Measurements from ENCODE around the gene MYO10.

The MYO10 gene

DNA sequence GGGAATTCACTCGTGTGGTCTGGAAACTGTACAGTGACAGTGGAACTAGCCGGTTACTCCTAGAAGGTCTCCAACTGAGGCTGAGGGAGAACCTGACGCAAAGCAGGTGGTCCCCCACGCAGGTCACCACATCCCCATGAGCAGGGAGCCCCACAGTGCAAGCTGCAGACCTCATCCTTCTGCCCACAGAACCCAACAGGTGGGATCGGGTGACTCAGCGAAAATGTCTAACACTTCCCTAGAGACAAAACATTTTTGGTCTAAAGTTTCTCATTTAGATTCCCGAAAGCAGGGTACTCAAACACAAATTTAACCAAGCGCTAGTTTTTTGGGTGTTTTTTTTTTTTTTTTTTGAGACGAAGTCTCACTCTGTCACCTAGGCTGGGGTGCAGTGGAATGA lies 256.9 kb downstream of the MYO10 start:
- DNase-seq = no peak
- H3K9me3 ChIP-seq (ENCODE audit: insufficient read depth, low read length, severe bottlenecking) = no peaks in the 10 kb centered on the region
- H3K79me2 ChIP-seq (ENCODE audit: insufficient read depth, low read length) = no peaks in the 10 kb centered on the region
- H3K36me3 ChIP-seq (ENCODE audit: insufficient read depth, low read length) = no peaks in the 10 kb centered on the region
- no peak for TF ChIP-seq EZH2 (IDR thresholded peaks at IDR 0.05; ENCODE audit: borderline replicate concordance, low read depth, low read length, severe bottlenecking)
- TF ChIP-seq, protein P1, sequence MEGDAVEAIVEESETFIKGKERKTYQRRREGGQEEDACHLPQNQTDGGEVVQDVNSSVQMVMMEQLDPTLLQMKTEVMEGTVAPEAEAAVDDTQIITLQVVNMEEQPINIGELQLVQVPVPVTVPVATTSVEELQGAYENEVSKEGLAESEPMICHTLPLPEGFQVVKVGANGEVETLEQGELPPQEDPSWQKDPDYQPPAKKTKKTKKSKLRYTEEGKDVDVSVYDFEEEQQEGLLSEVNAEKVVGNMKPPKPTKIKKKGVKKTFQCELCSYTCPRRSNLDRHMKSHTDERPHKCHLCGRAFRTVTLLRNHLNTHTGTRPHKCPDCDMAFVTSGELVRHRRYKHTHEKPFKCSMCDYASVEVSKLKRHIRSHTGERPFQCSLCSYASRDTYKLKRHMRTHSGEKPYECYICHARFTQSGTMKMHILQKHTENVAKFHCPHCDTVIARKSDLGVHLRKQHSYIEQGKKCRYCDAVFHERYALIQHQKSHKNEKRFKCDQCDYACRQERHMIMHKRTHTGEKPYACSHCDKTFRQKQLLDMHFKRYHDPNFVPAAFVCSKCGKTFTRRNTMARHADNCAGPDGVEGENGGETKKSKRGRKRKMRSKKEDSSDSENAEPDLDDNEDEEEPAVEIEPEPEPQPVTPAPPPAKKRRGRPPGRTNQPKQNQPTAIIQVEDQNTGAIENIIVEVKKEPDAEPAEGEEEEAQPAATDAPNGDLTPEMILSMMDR (IDR thresholded peaks at IDR 0.05; ENCODE audit: borderline replicate concordance, extremely low read depth, low read length, poor library complexity, severe bottlenecking) = no peak
- no peak overlapping the region for H3K4me2 ChIP-seq (ENCODE audit: insufficient read depth, low read length)
- H3K27ac ChIP-seq (ENCODE audit: low read length) = no peak overlapping the region
- no peaks in the 10 kb centered on the region for H3K27me3 ChIP-seq (ENCODE audit: insufficient read depth, low read length, poor library complexity)
- no peak overlapping the region for H3K9ac ChIP-seq (ENCODE audit: low read depth, low read length)
- ATAC-seq (ENCODE audit: insufficient read depth, low read depth) = no peak
- H3K4me1 ChIP-seq (ENCODE audit: insufficient read depth, low read length) = no peaks in the 10 kb centered on the region
- H3K4me3 ChIP-seq (ENCODE audit: low read depth in 1 of 2, low read length in 2 of 2) = no peak overlapping the region
- H2AFZ ChIP-seq (ENCODE audit: low read depth, low read length) = no peak overlapping the region
- no peaks in the 10 kb centered on the region for H4K20me1 ChIP-seq (ENCODE audit: insufficient read depth, low read length)

DNA sequence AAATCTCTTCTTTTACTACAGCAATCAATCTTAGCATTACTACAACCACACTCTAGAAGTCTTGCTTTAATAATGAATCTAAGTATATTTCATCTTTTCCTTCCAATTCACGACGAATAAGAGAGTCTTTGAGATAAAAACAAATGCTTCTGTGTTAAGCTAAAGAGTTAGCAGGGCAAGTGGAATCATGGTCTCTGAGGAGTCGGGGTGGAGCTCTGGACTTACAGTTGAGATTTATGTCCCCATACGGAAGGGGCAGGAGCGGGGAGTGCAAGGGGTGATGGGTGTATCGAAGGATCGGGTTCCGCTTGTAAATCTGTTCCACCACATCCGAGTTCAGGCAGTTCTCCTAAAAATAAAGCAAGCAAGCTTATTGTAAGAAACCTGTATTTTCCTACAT lies 260.3 kb downstream of the MYO10 start:
- DNase-seq = no peak
- Histone ChIP-seq H3K4me3 (ENCODE audit: low read depth in 1 of 2, low read length in 2 of 2) (no peak overlapping the region), H4K20me1 (ENCODE audit: insufficient read depth, low read length) (no peaks in the 10 kb centered on the region), H3K27me3 (ENCODE audit: insufficient read depth, low read length, poor library complexity) (no peaks in the 10 kb centered on the region), H2AFZ (ENCODE audit: low read depth, low read length) (no peak overlapping the region), H3K9ac (ENCODE audit: low read depth, low read length) (no peak overlapping the region), H3K27ac (ENCODE audit: low read length) (no peak overlapping the region), H3K36me3 (ENCODE audit: insufficient read depth, low read length) (no peaks in the 10 kb centered on the region), H3K4me1 (ENCODE audit: insufficient read depth, low read length) (no peaks in the 10 kb centered on the region), H3K79me2 (ENCODE audit: insufficient read depth, low read length) (no peaks in the 10 kb centered on the region), H3K4me2 (ENCODE audit: insufficient read depth, low read length) (no peak overlapping the region), H3K9me3 (ENCODE audit: insufficient read depth, low read length, severe bottlenecking) (no peaks in the 10 kb centered on the region)
- TF ChIP-seq, protein P1 (IDR thresholded peaks at IDR 0.05; ENCODE audit: borderline replicate concordance, extremely low read depth, low read length, poor library complexity, severe bottlenecking) = no peak
- TF ChIP-seq EZH2 (IDR thresholded peaks at IDR 0.05; ENCODE audit: borderline replicate concordance, low read depth, low read length, severe bottlenecking) = no peak
- ATAC-seq (ENCODE audit: insufficient read depth, low read depth) = no peak

DNA sequence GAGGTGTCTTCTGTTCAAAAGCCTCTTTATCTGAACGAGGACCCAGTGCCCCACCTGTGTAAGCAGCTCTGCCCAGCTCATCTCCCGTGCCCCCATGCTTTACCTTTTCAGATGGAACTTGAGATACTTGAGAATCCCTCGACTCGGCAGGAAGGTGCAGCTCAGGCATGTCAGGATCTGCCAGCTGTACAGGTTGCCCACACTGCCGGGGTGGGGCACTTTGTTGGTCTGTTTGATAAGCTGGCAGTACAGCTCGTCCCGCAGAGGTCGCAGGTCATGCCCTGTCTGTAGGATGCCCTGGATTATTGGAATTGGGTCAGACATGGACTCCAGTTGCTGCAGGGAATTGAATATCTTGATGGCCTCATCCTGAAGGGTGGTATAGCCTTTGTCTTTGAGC lies 261.3 kb downstream of the MYO10 start:
- H3K79me2 ChIP-seq (ENCODE audit: insufficient read depth, low read length) = no peaks in the 10 kb centered on the region
- no peaks in the 10 kb centered on the region for H3K4me1 ChIP-seq (ENCODE audit: insufficient read depth, low read length)
- no peak overlapping the region for H3K4me2 ChIP-seq (ENCODE audit: insufficient read depth, low read length)
- no peak for TF ChIP-seq EZH2 (IDR thresholded peaks at IDR 0.05; ENCODE audit: borderline replicate concordance, low read depth, low read length, severe bottlenecking)
- TF ChIP-seq, protein P1 (IDR thresholded peaks at IDR 0.05; ENCODE audit: borderline replicate concordance, extremely low read depth, low read length, poor library complexity, severe bottlenecking) = no peak
- no peak overlapping the region for H2AFZ ChIP-seq (ENCODE audit: low read depth, low read length)
- no peak overlapping the region for H3K9ac ChIP-seq (ENCODE audit: low read depth, low read length)
- no peaks in the 10 kb centered on the region for H3K36me3 ChIP-seq (ENCODE audit: insufficient read depth, low read length)
- no peak overlapping the region for H3K4me3 ChIP-seq (ENCODE audit: low read depth in 1 of 2, low read length in 2 of 2)
- ATAC-seq (ENCODE audit: insufficient read depth, low read depth) = no peak
- H3K9me3 ChIP-seq (ENCODE audit: insufficient read depth, low read length, severe bottlenecking) = no peaks in the 10 kb centered on the region
- DNase-seq = no peak
- H3K27me3 ChIP-seq (ENCODE audit: insufficient read depth, low read length, poor library complexity) = no peaks in the 10 kb centered on the region
- no peaks in the 10 kb centered on the region for H4K20me1 ChIP-seq (ENCODE audit: insufficient read depth, low read length)
- no peak overlapping the region for H3K27ac ChIP-seq (ENCODE audit: low read length)
